ENCODE measurements around the gene GFOD1. TPM values are rescaled to one million over a fixed set of nuclear protein-coding genes. Genes with fewer than 3 reads are reported as not detected.

GFOD1 gene
- total and polyA plus RNA-seq, 9 donors = 1.4 to 9.2 (median 3.7) TPM

- intact Hi-C loops (cut with DNase I) = no loop called here
- 77 to 95% (median 89%) methylated on average over 1 of the region's 1 CpG for WGBS, 3 donors
- Histone ChIP-seq H3K9me3 (no peaks in the 10 kb centered on the region), H3K27ac (no peak overlapping the region), H3K27me3 (no peaks in the 10 kb centered on the region), H3K36me3 (no peaks in the 10 kb centered on the region), H3K4me3 (no peak overlapping the region), H3K4me1 (ENCODE audit: insufficient read depth) (no peaks in the 10 kb centered on the region)
- no peak for TF ChIP-seq CTCF (IDR thresholded peaks at IDR 0.05)
- no peak for TF ChIP-seq POLR2A (IDR thresholded peaks at IDR 0.05)
- no peak for DNase-seq
Measured at GRCh38 chr6:13526357-13526726, 38.9 kb upstream of the GFOD1 start.

- Histone ChIP-seq H3K36me3 (no peaks in the 10 kb centered on the region), H3K27ac (no peak overlapping the region)
- intact Hi-C loops (cut with DNase I) = no loop called here
Measured at GRCh38 chr6:13524801-13525508, 37.6 kb upstream of the GFOD1 start.

GRCh38 chr6:13523826-13524622, 36.6 kb upstream of the GFOD1 start:
- H3K36me3 ChIP-seq = no peaks in the 10 kb centered on the region
- no peak overlapping the region for H3K4me3 ChIP-seq
- H3K27ac ChIP-seq = no peak overlapping the region
- H3K9me3 ChIP-seq = peaks cover 0 to 4% of the 10 kb centered on the region in 2 donors
- TF ChIP-seq CTCF (IDR thresholded peaks at IDR 0.05) (no peak), EP300 (IDR thresholded peaks at IDR 0.05) (no peak)
- no peak for DNase-seq
- H3K4me1 ChIP-seq (ENCODE audit: insufficient read depth) = no peaks in the 10 kb centered on the region
- 82 to 88% (median 86%) methylated on average over 11 of the region's 11 CpGs for WGBS, 3 donors
- intact Hi-C loops (cut with DNase I) = no loop called here
- no peaks in the 10 kb centered on the region for H3K27me3 ChIP-seq

More at GRCh38 chr6:13524801-13525508, 37.6 kb upstream of the GFOD1 start:
- Histone ChIP-seq H3K4me1 (ENCODE audit: insufficient read depth) (no peaks in the 10 kb centered on the region), H3K27me3 (no peaks in the 10 kb centered on the region), H3K4me3 (no peak overlapping the region), H3K9me3 (peaks cover 0 to 1% of the 10 kb centered on the region in 2 donors)
- 78 to 93% (median 86%) methylated on average over 12 of the region's 12 CpGs for WGBS, 3 donors
- no peak for DNase-seq
- TF ChIP-seq EP300 (IDR thresholded peaks at IDR 0.05) (no peak), CTCF (IDR thresholded peaks at IDR 0.05) (no peak), POLR2A (IDR thresholded peaks at IDR 0.05) (no peak)

GRCh38 chr6:13522656-13523055, 35.3 kb upstream of the GFOD1 start:
- intact Hi-C loops (cut with DNase I) = no loop called here
- Histone ChIP-seq H3K4me3 (no peak overlapping the region), H3K27me3 (no peaks in the 10 kb centered on the region), H3K36me3 (no peaks in the 10 kb centered on the region), H3K4me1 (ENCODE audit: insufficient read depth) (no peaks in the 10 kb centered on the region), H3K9me3 (peaks cover 0 to 4% of the 10 kb centered on the region in 2 donors), H3K27ac (no peak overlapping the region)
- WGBS, 3 donors = 2 to 15% (median 9%) methylated on average over 4 of the region's 4 CpGs
- no peak for DNase-seq
- TF ChIP-seq EP300 (IDR thresholded peaks at IDR 0.05) (no peak), POLR2A (IDR thresholded peaks at IDR 0.05) (no peak)

- intact Hi-C loops (cut with DNase I) = no loop called here
- no peak for TF ChIP-seq CTCF (IDR thresholded peaks at IDR 0.05)
- no peak for DNase-seq
- Histone ChIP-seq H3K4me1 (ENCODE audit: insufficient read depth) (no peaks in the 10 kb centered on the region), H3K4me3 (no peak overlapping the region), H3K36me3 (no peaks in the 10 kb centered on the region), H3K9me3 (peaks cover 0 to 4% of the 10 kb centered on the region in 2 donors), H3K27me3 (no peaks in the 10 kb centered on the region), H3K27ac (no peak overlapping the region)
- WGBS, 3 donors = 89 to 92% (median 91%) methylated on average over 4 of the region's 4 CpGs
Measured at GRCh38 chr6:13519839-13520238, 32.4 kb upstream of the GFOD1 start.

Data from ovary (tissue), 9 donors.